Measurements from ENCODE around the gene LGALS13. TPM values are rescaled to one million over a fixed set of nuclear protein-coding genes. Genes with fewer than 3 reads are reported as not detected.

LGALS13 gene
- total RNA-seq, 4 donors from 2014 or later, result not detected

- DNase-seq (ENCODE audit: low spot score in 2 of 2), result no peak
- WGBS, result 46% methylated on average over 6 of the region's 6 CpGs
- TF ChIP-seq EP300 (IDR thresholded peaks at IDR 0.05), result no peak
- no peak for TF ChIP-seq POLR2AphosphoS5 (IDR thresholded peaks at IDR 0.05)
- TF ChIP-seq, protein P1, sequence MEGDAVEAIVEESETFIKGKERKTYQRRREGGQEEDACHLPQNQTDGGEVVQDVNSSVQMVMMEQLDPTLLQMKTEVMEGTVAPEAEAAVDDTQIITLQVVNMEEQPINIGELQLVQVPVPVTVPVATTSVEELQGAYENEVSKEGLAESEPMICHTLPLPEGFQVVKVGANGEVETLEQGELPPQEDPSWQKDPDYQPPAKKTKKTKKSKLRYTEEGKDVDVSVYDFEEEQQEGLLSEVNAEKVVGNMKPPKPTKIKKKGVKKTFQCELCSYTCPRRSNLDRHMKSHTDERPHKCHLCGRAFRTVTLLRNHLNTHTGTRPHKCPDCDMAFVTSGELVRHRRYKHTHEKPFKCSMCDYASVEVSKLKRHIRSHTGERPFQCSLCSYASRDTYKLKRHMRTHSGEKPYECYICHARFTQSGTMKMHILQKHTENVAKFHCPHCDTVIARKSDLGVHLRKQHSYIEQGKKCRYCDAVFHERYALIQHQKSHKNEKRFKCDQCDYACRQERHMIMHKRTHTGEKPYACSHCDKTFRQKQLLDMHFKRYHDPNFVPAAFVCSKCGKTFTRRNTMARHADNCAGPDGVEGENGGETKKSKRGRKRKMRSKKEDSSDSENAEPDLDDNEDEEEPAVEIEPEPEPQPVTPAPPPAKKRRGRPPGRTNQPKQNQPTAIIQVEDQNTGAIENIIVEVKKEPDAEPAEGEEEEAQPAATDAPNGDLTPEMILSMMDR (IDR thresholded peaks at IDR 0.05), result no peak
- no peak for TF ChIP-seq POLR2A (IDR thresholded peaks at IDR 0.05)
- Histone ChIP-seq H3K27ac (no peak overlapping the region), H3K9me3 (no peaks in the 10 kb centered on the region), H3K36me3 (no peaks in the 10 kb centered on the region), H3K4me1 (no peaks in the 10 kb centered on the region), H3K27me3 (peaks cover 2% of the 10 kb centered on the region), H3K4me3 (no peak overlapping the region)
Measured at GRCh38 chr19:39631626-39632025, 29.3 kb downstream of the LGALS13 start.

- no peak for DNase-seq (ENCODE audit: low spot score in 2 of 2)
- WGBS, result 80% methylated on average over 3 of the region's 4 CpGs
- H3K9me3 ChIP-seq, result no peaks in the 10 kb centered on the region
- TF ChIP-seq POLR2A (IDR thresholded peaks at IDR 0.05) (no peak), EP300 (IDR thresholded peaks at IDR 0.05) (no peak), POLR2AphosphoS5 (IDR thresholded peaks at IDR 0.05) (no peak)
- TF ChIP-seq, protein P1 (IDR thresholded peaks at IDR 0.05), result no peak
- H3K36me3 ChIP-seq, result no peaks in the 10 kb centered on the region
- peaks cover 17% of the 10 kb centered on the region for H3K27me3 ChIP-seq
- H3K4me1 ChIP-seq, result no peaks in the 10 kb centered on the region
- H3K4me3 ChIP-seq, result no peak overlapping the region
- no peak overlapping the region for H3K27ac ChIP-seq
Measured at GRCh38 chr19:39637891-39638290, 35.6 kb downstream of the LGALS13 start.

DNA sequence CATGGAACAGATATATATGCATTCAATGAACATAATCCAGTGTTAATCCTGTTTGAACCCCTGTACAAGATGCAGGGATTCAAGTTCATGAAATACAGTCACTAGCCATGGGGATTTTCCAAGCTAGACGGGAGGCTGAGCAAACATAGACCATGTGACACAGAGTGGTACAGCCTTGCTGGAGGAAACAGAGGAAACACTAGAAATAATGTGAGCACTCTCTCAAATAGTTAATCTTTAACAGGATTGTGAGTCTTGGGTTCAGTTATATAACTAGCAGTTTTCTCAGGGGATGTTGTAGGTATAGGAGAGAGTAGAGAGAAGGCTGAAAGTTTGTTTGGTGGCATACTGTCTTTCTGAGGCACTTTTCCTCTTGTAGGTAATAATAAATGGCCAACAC, 39.4 kb downstream of the LGALS13 start:
- no peak for DNase-seq (ENCODE audit: low spot score in 2 of 2)
- no peaks in the 10 kb centered on the region for H3K36me3 ChIP-seq
- H3K27me3 ChIP-seq, result peaks cover 24% of the 10 kb centered on the region
- no peaks in the 10 kb centered on the region for H3K4me1 ChIP-seq
- H3K4me3 ChIP-seq, result no peak overlapping the region
- H3K9me3 ChIP-seq, result no peaks in the 10 kb centered on the region
- TF ChIP-seq POLR2AphosphoS5 (IDR thresholded peaks at IDR 0.05) (no peak), POLR2A (IDR thresholded peaks at IDR 0.05) (no peak)
- TF ChIP-seq, protein P1 (IDR thresholded peaks at IDR 0.05), result no peak
- 13% methylated on average over 1 of the region's 1 CpG for WGBS
- H3K27ac ChIP-seq, result no peak overlapping the region

GRCh38 chr19:39643591-39643990, 41.3 kb downstream of the LGALS13 start:
- H3K36me3 ChIP-seq, result no peaks in the 10 kb centered on the region
- H3K27ac ChIP-seq, result no peak overlapping the region
- TF ChIP-seq POLR2AphosphoS5 (IDR thresholded peaks at IDR 0.05) (no peak), POLR2A (IDR thresholded peaks at IDR 0.05) (no peak), EP300 (IDR thresholded peaks at IDR 0.05) (no peak)
- TF ChIP-seq, protein P1 (IDR thresholded peaks at IDR 0.05), result no peak
- H3K27me3 ChIP-seq, result peaks cover 12% of the 10 kb centered on the region
- no peak for DNase-seq (ENCODE audit: low spot score in 2 of 2)
- no peaks in the 10 kb centered on the region for H3K9me3 ChIP-seq
- H3K4me3 ChIP-seq, result no peak overlapping the region
- 69% methylated on average over 5 of the region's 5 CpGs for WGBS
- H3K4me1 ChIP-seq, result no peaks in the 10 kb centered on the region

DNA sequence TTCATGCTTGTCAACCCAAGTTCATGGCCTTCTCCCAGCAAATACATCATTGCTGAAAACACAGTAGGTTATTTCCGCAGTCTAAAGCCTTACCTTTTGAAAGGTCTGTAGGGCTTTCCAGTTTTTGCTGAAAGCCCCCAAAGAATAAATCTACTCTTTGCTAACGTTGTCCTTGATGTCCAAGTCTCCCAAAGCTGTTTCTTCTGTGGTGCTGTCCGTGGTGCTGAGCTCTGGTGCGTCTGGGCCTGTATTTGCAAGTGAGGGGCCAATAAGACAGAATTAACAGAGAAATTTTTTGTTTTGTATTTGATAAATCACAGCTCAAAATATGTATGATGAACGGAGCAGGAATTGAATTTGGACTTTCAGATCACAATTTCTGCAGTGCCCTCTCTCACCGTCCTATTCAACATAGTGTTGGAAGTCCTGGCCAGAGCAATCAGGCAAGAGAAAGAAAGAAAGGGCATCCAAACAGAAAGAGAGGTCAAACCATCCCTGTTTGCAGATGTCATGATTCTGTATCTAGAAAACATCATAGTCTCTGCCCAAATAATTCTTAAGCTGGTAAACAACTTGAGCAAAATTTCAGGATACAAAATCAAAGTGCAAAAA, 43.6 kb downstream of the LGALS13 start:
- Histone ChIP-seq H3K27me3 (peaks cover 17% of the 10 kb centered on the region), H3K9me3 (no peaks in the 10 kb centered on the region), H3K36me3 (no peaks in the 10 kb centered on the region), H3K27ac (no peak overlapping the region), H3K4me1 (no peaks in the 10 kb centered on the region), H3K4me3 (no peak overlapping the region)
- TF ChIP-seq POLR2AphosphoS5 (IDR thresholded peaks at IDR 0.05) (no peak), POLR2A (IDR thresholded peaks at IDR 0.05) (no peak), EP300 (IDR thresholded peaks at IDR 0.05) (no peak)
- TF ChIP-seq, protein P1 (IDR thresholded peaks at IDR 0.05), result no peak
- WGBS, result 23% methylated on average over 6 of the region's 6 CpGs
- no peak for DNase-seq (ENCODE audit: low spot score in 2 of 2)
